Measurements from ENCODE around the gene ARID1B. TPM values are rescaled to one million over a fixed set of nuclear protein-coding genes. Genes with fewer than 3 reads are reported as not detected.

Gene ARID1B
- total RNA-seq, 2 experiments from 2014 or later, result 36.9 to 38.9 TPM

- CTCF ChIA-PET, result no interaction called here
- Mint-ChIP-seq H3K27me3 (no peaks in the 10 kb centered on the region), H3K4me1 (ENCODE audit: low read depth) (peaks cover 79% of the 10 kb centered on the region), H3K9me3 (no peaks in the 10 kb centered on the region), H3K36me3 (ENCODE audit: low read depth) (peaks cover 7% of the 10 kb centered on the region), H3K4me3 (no peak overlapping the region), H3K27ac (no peak overlapping the region)
- no peak for TF ChIP-seq CTCF (IDR thresholded peaks at IDR 0.05)
- ATAC-seq (no peak), DNase-seq (no peak)
- POLR2A ChIA-PET, result no interaction called here
- intact Hi-C loops (cut with micrococcal nuclease), result no loop called here
Observed at GRCh38 chr6:156821707-156822106, 44.5 kb downstream of the ARID1B start.

GRCh38 chr6:156822747-156823206 is 45.6 kb downstream of the ARID1B start:
- DNase-seq (no peak), ATAC-seq (no peak)
- Mint-ChIP-seq H3K4me1 (ENCODE audit: low read depth) (peaks cover 80% of the 10 kb centered on the region), H3K36me3 (ENCODE audit: low read depth) (peaks cover 10% of the 10 kb centered on the region), H3K27me3 (no peaks in the 10 kb centered on the region), H3K27ac (no peak overlapping the region), H3K9me3 (no peaks in the 10 kb centered on the region), H3K4me3 (no peak overlapping the region)
- ChIA-PET POLR2A (no interaction called here), CTCF (no interaction called here)
- intact Hi-C loops (cut with micrococcal nuclease), result no loop called here
- no peak for TF ChIP-seq CTCF (IDR thresholded peaks at IDR 0.05)

- TF ChIP-seq CTCF (IDR thresholded peaks at IDR 0.05), result no peak
- DNase-seq (no peak), ATAC-seq (no peak)
- ChIA-PET CTCF (no interaction called here), POLR2A (interaction anchor here (0.6 kb wide), 1 partner anchor 67 kb away, joined by 4 read pairs; no protein-coding TSS in a partner anchor)
- peaks cover 83% of the 10 kb centered on the region for H3K4me1 Mint-ChIP-seq (ENCODE audit: low read depth)
- peaks cover 11% of the 10 kb centered on the region for H3K36me3 Mint-ChIP-seq (ENCODE audit: low read depth)
- H3K4me3 Mint-ChIP-seq, result no peak overlapping the region
- no peaks in the 10 kb centered on the region for H3K9me3 Mint-ChIP-seq
- intact Hi-C loops (cut with micrococcal nuclease), result no loop called here
- H3K27me3 Mint-ChIP-seq, result no peaks in the 10 kb centered on the region
- H3K27ac Mint-ChIP-seq, result no peak overlapping the region
Observed at GRCh38 chr6:156824142-156824541, 47.0 kb downstream of the ARID1B start.

GRCh38 chr6:156825475-156825874 is 48.3 kb downstream of the ARID1B start:
- no peak for TF ChIP-seq CTCF (IDR thresholded peaks at IDR 0.05)
- H3K36me3 Mint-ChIP-seq (ENCODE audit: low read depth), result peaks cover 22% of the 10 kb centered on the region
- no peak overlapping the region for H3K4me3 Mint-ChIP-seq
- H3K4me1 Mint-ChIP-seq (ENCODE audit: low read depth), result peaks cover 75% of the 10 kb centered on the region
- POLR2A ChIA-PET, result interaction anchor here (0.7 kb wide), 1 partner anchor 954 kb away, joined by 3 read pairs; no protein-coding TSS in a partner anchor
- no peak overlapping the region for H3K27ac Mint-ChIP-seq
- DNase-seq (no peak), ATAC-seq (no peak)
- CTCF ChIA-PET, result no interaction called here
- intact Hi-C loops (cut with micrococcal nuclease), result no loop called here
- no peaks in the 10 kb centered on the region for H3K27me3 Mint-ChIP-seq
- no peaks in the 10 kb centered on the region for H3K9me3 Mint-ChIP-seq

- Mint-ChIP-seq H3K27me3 (no peaks in the 10 kb centered on the region), H3K4me1 (ENCODE audit: low read depth) (peaks cover 76% of the 10 kb centered on the region), H3K4me3 (no peak overlapping the region), H3K36me3 (ENCODE audit: low read depth) (peaks cover 22% of the 10 kb centered on the region), H3K27ac (no peak overlapping the region), H3K9me3 (no peaks in the 10 kb centered on the region)
- ChIA-PET POLR2A (interaction anchor here (1.0 kb wide), 1 partner anchor 48 kb away, joined by 3 read pairs; no protein-coding TSS in a partner anchor), CTCF (no interaction called here)
- no peak for DNase-seq
- no peak for ATAC-seq
- no peak for TF ChIP-seq CTCF (IDR thresholded peaks at IDR 0.05)
- intact Hi-C loops (cut with micrococcal nuclease), result no loop called here
Observed at GRCh38 chr6:156826290-156826955, 49.2 kb downstream of the ARID1B start.

Data from activated CD8-positive, alpha-beta T cell treated with anti-CD3 and anti-CD28 coated beads for 36 hours (primary cell).